GM18511 (cell line): ENCODE measurements around the gene OCIAD2.
A peak's percentile ranks its signal among the peaks of the same experiment; 100 is the strongest.
"Not testable (repeated sequence)": the region's sequence is repeated elsewhere in the genome, so short reads cannot be mapped to it uniquely, and the experiment has no call there.

Experiments used
- ATAC-seq: cut with Tn5 transposase; IDR thresholded peaks from one replicate; pipeline ENCODE4 v1.9.1; 2021; ENCODE audit warnings: mild to moderate bottlenecking, moderate library complexity; ENCODE audit not compliant: unreplicated experiment

OCIAD2 gene

DNA sequence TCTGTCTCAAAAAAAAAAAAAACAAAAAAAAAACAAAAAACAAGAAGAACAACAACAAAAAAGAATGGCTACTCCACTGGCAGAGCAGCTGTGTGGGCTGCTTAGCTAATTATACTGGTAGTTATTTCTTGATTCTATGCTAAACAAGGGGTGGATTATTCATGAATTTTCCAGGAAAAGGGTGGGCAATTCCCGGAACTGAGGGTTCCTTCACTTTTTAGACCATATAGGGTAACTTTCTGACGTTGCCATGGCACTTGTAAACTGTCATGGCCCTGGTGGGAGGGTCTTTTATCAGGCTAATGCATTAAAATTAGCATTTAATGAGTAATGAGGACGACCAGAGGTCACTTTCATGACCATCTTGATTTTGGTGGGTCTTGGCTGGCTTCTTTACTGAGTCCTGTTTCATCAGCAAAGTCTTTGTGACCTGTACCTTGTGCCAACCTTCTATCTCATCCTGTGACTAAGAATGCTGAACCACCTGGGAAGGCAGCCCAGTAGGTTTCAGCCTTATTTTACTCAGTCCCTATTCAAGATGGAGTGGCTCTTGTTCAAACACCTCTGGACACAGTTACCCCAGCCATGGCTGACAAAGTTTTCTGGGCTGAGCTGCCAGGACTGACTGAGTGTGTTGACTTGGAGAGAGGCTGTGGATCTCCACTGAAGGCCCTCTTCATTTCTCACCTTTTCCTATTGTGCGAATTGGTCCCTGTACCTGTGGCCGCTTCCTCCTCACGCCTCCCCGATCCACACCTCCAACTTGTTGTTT is 1.3 kb upstream of the OCIAD2 start:
- ATAC-seq, result no peak

DNA sequence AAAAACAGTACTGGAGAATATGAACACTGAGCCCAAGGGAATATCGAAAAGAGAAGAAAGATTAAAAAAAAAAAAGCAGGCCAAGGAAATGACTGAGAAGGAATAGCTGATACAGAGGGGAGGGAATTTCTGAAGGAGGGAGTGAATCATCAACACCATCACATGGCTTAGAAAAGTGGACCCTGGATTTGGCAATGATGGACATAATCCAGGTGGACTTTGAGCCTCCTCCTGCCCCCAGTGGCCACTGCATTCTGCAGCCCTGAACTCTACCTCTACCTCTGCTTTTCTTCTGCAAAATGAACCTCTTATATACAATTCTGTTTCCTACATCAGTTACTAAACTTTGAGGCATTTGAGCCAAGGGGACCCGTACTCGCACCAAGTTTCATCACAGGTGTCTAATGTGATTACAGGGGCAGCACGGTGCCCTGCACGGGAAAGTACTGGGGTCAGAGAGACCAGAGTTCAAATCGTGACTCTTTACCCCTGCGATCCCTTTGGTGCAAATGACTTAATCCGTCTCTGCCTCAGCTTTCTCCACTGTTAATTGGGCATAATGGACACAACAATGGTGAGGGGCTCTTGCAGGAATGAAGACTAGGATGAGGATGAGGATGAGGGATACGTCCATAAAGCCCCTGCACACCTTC is 1.1 kb downstream of the OCIAD2 start:
- no peak for ATAC-seq

DNA sequence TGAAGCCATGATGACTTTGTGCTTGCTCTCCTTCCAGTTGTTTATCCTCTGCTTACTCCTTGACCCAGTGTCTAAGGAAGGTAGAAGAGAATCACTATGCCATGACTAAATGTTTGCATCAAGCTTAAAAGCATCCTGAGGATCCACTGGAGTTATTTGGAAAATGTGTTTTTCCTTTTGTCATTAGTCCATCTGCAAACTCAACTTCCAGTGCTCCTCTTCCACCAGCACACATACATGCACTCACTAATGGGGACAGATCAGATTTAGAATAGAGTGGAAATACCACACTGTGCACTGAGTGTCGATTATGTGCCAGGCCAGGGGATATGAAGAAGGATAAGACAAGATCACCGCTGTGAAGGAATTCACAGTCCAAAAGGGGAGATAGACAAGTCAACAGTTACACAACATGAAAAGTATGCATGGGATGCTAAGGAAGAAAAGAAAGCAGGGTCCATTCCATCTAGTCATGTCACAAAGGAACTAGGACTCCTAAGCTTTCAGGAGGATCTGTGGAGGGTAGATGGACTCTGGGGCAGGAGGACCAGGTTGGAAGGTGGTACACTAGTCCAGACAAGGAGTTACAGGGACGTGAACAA is 1.9 kb downstream of the OCIAD2 start:
- ATAC-seq, result no peak

DNA sequence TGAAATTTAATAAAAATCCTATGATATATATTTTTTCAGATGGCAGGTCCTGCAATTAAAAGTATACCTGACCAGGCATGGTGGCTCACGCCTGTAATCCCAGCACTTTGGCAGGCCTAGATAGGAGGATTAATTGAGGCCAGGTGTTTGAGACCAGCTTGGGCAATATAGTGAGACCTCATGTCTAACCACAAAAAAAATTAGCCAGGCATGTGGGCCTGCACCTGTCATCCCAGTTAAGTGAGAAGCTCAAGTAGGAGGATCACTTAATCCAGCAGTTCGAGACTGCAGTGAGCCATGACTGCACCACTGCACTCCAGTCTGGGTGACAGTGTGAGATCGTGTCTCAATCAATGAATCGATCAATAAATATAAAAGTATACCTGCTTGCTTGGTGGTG is 2.5 kb downstream of the OCIAD2 start:
- no peak for ATAC-seq

DNA sequence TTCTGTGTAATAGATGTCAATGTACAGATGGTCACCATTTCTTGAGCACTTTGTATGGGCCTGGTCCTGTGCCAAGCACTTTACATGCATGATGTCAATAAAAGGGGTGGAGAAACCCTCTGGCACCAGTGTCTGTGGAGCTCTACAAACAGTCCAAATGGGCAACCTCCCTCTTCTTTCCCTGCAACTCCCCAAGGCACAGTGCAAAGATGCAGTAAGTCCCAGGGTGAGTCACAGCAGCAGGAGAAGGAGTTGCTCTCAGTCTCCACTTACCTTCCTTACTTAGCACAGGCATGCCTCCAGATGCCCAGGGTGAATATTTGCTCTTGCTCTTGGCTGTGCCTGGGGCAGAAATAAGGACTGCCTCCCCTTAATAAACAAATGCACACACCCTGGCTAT is 4.3 kb downstream of the OCIAD2 start:
- no peak for ATAC-seq

DNA sequence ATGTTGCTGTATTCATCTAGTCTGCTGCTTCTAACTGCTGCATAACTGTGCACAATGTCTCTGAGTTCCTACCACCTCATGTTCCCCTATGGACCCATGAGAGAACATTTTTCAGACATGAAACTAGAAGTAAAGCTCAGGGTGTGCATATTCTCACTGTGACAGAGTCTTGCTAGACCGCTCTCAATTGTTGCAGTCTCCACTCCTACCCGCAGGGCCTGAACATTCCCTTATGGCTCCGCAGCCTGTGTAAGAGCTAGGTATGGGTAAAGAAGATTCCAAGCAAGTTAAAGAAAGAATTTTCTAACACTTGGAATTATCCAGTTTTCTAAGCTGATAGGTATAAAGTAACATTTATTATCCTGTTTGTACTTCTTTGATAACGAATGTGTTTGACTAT is 5.4 kb downstream of the OCIAD2 start:
- no peak for ATAC-seq

DNA sequence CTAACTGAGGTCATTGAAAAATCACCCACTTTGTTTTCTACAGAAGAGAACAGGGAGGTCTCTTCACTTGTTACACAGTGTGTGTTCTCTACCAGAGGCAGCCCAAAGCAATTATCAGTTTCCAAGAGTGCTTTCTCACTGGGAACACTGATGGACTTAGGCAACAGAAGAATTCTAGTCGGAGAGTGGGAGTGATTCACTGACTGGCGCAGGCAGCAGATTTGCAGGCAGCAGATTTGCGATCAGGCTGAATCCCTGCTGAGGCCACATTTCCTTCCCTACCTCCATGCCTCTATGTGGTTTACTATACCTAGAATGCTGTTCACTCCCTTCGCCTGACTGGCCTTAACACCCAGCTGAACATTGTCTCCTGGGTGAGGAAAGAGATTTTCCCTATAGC is 6.6 kb downstream of the OCIAD2 start:
- no peak for ATAC-seq

DNA sequence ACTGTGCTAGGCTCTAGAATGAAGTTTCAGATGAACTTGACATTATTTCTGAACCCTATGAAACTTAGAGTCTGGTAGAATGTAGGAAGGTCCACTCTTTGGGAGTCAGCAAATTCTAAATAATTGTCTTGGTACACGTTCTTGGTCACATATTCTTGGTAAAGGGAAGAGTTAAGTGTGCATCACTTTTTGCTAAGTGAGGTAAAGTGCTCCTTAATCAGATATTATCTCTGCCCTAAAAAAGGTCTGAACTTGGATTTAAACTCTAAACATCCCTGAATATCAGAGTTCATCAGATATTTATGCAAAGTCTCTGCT is 7.2 kb downstream of the OCIAD2 start:
- ATAC-seq, result peak; percentile 31

DNA sequence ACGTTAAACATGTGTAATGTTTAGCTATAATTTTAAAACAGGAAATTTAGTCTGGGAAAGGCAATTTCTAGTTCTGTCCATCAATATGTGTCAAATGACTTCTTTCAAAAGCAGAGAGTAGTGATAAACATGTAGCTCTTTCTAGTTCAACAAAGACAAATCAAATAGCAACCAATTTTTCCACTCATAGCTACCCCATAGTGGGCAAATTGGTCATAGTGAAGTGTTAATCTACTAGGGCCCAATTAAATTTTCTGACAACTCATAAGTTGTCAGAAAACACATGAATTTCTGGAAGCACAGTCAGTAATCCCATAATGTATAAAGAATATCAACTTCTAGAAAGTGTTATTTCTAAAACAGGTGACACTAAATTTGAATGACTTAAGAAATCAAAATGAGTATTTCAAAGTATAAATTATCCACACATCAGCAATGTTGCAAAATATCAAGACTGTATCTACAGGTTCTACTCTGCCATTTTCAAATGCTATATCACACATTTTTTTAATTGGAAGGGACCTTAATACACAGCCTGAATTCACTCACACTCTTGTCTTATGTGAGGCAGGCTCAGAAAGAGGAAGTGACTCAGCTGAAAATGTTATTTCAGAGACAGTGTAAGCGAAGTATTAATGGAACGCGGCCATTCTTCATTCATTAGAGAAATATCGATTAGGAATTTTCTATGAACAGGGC is 7.7 kb downstream of the OCIAD2 start:
- peak; percentile 95 for ATAC-seq

DNA sequence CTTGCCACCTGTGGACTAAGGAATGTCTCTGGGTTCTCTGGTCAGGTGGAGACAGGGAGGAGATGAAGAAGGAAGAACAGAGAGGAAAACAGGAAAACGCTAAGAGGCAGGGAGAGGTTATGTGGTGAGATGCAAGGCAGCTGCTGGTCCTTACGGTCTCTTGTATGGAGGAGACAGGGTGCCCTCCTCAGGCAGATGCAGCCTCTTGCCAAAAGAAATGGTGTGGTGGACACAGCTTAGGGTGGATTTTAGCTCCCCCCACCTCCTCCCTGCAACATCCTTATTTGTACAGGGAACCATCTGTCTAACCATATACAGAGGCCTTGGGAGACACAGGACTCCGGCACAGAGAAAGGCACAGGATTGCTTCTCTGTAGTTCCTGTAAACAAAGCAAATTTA is 9.7 kb downstream of the OCIAD2 start:
- ATAC-seq, result no peak

DNA sequence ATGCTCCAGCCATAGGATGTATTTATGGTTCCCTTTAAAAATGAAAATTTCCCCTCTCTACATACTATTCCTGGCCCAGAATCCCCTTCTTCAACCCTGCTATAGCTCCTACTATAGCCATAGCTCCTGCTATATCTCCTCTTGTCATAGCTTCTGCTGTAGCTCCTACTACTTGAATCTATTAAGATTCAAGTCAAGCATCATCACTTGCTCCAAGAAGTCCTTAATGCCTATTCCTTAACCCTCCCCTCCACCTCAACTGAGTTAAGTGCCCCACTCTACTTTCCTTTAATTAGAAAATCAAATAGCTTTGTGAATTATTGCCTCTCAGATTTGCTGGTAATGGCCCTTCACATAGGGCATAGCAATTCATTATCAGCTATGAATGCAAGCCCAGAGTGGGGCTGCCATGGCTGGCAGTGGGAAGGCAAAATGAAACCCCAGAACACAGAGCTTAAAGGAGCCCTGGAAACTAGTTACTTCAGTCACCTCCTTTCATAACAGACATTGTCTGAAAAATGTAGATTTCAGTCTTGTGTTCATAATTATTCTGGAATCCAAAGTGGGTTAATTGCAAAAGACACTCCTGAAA is 15.4 kb downstream of the OCIAD2 start:
- no peak for ATAC-seq

DNA sequence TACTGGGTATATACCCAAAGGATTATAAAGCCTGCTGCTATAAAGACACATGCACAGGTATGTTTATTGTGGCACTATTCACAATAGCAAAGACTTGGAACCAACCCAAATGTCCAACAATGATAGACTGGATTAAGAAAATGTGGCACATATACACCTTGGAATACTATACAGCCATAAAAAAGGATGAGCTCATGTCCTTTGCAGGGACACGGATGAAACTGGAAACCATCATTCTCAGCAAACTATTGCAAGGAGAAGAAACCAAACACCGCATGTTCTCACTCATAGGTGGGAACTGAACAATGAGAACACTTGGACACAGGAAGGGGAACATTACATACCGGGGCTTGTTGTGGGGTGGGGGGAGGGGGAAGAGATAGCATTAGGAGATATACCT is 16.8 kb downstream of the OCIAD2 start:
- not testable (repeated sequence) for ATAC-seq

DNA sequence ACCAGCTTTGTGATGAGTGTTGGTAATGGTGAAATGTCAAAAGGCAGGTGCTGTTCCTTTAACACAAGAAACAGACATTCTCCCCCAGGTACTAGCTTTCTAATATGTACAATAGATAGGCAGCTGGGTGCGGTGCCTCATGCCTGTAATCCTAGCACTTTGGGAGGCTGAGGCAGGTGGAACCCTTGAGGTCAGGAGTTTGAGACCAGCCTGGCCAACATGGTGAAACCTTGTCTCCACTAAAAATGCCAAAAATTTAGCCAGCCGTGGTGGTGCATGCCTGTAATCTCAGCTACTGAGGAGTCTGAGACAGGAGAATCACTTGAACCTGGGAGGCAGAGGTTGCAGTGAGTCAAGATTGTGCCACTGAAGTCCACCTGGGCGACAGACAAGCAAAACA is 24.9 kb downstream of the OCIAD2 start:
- not testable (repeated sequence) for ATAC-seq

DNA sequence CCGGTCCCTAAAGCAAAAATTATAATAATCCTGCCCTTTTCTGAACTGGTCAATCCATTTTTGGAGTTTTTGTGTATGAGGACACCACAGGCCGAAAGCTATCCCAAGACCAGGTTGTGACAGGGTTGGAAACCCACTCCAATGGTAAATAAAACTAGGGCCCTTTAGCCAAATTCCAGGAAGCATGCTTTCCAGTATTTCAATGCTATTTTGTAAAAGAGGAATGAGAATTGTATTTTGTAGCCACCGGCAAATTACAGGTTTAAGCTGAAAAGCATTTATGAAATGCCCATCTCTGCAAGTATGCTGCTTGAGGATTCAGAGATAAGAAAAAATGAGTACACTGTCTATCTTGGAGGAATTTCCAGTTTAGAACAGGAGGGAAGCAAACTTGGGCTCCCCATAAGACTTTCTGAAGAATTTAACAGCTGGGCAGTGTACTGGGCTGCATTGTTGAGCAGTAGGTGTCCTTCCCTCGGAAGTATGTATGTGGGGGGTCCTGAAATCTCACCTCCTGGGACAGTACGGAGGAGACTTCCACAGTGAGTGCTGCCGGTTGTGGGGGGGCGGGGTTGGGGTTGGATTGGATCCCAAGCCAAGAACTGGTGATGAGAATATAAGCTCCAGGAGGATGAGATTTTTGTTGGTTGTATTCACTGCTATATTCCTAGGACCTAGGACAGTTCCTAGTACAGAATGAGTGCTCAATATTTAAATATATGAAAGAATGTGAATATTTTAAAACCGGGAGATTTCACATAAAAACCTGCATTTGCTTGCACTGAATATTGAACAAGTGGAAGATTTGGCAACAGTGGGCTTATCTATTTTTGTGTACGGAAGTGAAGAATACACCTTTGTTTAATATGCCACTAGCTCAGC is 26.8 kb downstream of the OCIAD2 start:
- no peak for ATAC-seq

DNA sequence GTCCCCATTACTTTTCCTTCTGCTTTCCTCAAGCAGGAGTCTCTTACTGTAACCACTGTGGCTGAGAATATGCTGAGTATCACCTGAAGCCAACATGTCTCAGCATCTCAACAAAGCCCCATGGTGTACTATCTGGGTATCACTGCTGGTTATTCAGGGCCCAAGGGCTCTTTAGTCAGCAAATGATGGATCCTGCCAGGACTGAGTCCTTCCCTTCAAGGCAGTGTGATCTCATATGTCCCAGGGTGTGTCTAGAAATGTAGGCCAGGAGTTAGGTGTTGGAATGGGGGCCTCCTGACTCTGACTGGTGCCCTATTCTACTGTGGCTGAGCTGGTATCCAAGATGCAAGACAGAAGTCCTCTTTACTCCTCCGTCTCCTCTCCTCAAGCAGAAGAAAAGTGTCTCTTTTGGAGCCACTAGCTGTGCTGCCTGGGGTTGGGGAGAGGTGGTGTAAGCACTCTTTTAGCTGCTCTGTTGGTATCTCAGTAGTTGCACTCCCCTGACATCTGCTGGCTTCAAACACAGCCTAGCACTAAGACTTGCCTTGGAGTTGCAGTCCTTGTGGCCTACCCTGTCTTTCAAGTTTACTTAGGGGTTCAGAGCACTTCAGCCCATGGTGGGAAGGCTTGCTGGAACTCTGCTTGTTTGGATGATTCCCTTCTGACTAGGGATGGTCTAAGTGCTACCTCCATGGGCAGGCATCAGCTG is 28.6 kb downstream of the OCIAD2 start:
- no peak for ATAC-seq

DNA sequence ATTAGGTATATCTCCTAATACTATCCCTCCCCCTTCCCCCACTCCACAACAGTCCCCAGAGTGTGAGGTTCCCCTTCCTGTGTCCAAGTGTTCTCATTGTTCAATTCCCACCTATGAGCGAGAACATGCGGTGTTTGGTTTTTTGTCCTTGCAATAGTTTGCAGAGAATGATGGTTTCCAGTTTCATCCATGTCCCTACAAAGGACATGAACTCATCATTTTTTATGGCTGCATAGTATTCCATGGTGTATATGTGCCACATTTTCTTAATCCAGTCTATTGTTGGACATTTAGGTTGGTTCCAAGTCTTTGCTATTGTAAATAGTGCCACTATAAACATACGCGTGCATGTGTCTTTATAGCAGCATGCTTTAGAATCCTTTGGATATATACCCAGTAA is 41.9 kb downstream of the OCIAD2 start:
- not testable (repeated sequence) for ATAC-seq

DNA sequence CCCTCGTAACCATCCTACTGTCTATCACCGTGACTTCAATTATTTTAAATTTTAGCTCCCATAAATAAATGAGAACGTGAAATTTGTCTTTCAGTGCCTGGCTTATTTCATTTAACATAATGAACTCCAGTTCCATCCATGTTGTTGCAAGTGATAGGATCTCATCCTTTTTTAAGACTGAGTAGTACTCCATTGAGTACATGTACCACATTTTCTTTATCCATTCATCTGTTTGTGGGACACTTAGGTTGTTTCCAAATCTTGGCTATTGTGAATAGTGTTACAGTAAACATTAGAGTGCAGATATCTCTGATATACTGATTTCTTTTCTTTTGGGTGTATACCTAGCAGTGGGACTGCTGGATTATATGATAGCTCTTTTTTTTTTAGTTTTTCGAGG is 42.8 kb downstream of the OCIAD2 start:
- ATAC-seq, result no peak

DNA sequence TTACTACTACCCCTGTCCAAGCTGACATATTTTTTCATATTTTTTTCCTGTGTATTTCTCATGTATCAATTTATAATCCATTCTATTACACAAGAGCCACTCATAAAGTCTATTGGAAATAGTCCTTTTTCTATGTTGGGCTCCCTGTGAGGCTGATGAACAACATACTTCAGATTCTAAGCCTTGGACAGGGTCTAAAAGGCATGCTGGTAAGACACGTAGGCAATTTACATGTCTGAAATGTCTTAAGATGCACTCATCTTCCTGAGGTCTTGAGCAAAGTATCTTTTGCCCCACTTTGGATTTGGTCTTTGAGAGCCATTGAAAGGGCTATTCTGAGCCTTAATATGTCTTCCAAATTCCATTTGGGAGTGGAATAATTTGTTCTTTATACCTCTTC is 43.9 kb downstream of the OCIAD2 start:
- no peak for ATAC-seq

DNA sequence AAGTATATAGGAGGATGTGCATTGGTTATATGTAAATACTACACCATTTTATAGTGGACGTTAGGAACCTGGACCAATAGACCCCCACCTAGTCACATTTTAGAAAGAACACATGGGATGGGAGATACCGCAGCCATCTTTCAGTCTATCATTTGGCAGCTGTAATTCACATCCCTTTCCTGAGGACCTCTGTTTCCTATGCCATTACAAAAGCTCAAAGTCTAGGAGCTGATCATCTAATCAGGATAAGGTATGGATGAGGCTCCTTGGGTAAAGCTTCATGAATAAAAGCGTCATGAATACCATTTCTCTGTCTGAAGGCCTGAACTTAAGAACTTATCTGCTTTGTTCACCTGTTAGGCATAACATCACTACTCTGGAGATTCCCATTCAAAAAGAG is 44.5 kb downstream of the OCIAD2 start:
- no peak for ATAC-seq

DNA sequence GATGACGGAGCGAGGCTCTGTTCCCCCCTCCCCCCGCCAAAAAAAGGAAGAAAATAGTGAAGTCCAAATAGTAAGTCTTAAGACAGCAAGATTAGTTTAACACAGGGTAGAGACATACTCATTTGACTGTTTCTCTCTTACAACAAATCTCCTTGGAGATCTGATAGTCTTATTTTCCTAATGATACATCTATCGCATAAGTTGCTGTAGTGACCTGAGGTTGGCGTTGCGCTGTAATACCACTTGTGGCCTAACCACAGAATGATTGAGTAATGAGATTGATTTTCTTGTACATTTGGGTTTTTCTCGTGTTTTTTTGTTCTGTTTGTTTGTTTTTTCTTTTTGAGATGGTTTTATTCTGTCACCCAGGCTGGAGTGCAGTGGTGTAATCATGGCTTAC is 48.4 kb downstream of the OCIAD2 start:
- ATAC-seq, result no peak
